HG02884 (cell line): ENCODE data around the gene SSU72.
"Not testable (repeated sequence)": the region's sequence is repeated elsewhere in the genome, so short reads cannot be mapped to it uniquely, and the experiment has no call there.

Source experiments
- ATAC-seq: cut with Tn5 transposase; IDR thresholded peaks from one replicate; pipeline ENCODE4 v1.9.1; 2021; ENCODE audit warnings: mild to moderate bottlenecking, moderate library complexity; ENCODE audit not compliant: unreplicated experiment

Gene SSU72

DNA sequence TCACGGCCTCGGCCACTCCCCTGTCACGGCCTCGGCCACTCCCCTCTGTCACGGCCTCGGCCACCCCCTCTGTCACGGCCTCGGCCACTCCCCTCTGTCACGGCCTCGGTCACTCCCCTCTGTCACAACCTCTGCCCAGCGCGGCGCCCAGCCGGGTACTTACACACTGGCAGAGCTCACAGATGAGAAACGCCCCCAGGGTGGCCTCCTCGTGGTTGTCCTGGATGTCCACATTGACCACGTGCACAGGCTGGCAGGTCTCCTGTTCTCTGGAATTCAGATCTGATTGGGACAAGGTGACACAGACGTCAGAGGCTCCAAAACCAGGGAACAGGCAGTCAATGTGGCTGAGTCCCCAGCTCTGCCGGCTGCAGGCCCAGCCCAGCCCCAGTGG lies 31.0 kb downstream of the SSU72 start:
- no peak for ATAC-seq

DNA sequence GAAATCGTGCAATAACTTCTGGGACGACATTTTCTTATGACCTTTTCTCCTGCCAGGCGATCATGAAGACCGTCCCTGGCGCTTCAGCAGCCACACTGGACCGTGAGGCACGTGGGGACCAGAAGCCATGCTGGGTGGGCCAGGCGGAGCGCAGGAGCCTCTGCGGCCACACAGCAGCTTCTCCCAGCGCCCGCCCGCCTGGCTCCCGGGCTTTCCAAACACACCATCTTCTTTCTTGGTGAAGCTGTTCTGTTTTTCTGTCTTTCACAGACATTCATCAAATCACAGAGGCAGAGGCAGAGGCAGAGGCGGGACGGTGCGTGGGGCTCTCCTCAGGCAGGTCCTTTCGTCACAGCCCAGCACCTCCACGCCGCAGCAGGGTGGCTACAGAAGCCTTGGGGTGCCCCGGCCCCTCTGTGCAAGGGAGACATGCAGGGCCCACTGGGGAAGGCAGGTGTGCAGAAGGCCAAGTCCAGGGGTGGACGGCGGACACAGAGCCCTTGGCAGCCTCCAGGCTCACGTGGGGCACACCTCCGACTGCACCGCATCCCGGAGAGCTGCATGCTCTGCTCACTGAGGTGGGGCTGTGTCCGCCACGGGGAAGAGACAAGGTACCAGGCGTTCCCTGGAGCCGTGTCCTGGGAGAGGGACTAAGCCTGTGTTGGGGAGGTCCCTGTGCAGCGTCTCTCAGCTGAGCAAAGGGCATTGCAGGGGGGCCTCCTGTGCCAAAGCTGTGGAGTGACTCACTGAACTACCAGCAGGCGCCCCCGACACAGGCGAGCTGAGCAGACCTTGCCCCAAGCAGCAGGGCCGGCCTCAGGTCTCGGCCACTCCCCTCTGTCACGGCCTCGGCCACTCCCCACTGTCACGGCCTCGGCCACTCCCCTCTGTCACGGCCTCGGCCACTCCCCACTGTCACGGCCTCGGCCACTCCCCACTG lies 31.6 kb downstream of the SSU72 start:
- ATAC-seq = no peak

DNA sequence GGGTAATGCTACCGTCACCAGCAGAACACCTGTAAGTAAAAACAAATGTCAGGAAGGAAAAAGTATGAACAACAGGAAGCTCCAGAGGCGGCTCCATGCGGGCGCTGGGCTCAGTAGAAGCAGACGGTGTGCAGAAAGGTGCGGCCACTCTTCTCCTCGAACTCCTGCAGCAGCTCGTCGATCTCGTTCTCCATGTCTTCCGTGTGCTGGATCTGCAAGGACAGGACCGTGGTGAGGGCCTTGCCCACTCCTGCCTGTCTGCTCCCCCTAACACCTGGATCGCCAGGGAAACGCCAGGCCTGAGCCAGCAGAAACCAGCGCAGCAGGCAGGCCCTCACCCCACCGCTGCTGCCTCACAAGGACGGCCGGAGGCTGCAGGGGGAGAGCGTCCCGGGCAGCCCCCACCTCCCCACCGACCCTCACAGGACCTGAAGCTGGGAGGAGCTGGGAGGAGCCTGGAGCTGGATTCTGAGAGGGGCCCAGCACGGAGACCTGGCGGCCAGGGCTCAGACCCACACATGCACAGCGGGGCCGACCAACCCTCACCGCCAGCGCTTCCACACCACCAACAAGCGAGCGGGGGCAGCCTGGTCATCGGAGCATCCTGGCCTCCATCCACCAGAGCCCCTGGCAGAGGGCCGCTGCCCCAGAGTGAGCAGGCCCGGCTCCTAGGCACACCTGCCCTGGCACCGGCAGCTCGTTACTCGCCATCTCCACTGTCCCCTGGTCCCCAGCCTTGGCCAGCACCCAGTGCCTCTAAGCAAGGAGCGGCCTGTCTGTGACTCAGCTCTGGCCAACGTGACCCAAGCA lies 32.5 kb downstream of the SSU72 start:
- no peak for ATAC-seq

DNA sequence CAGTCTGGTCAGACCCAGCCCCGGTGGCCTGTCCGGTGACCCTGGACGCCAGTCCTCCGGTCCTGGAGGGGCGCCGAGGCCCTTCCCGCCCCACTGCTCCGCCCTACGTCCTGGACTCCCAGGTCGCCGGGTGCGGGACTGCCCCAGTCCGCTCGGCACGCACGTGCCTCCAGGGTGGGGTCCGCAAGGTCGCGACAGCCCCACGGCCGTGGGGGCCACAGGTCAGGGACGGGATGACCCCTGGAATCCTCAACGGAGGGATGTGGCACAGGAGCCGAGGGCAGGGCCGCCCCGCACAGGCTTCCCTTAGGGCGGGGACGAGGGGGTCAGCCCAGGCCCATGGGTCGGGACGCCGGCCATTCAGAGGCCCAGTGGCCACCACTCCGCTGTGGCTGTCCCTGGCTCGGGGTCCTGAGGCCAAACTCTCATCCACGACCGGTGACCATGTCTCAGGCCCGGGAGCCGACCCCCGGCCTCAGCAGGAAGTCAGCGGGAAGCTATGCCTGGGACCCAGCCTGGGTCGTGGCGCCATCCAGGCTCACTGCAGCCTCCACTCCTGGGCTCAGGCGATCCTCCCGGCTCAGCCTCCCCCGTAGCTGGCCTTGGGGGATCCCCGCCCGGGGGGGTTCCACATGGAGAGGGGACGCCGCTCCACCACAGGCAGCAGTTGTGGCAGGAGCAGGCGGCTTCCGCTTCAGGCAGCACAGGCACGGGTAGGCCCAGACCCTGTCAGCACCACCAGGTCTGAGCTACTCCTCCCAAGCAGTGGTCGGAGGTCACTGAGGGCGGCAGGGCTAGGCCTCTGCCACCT lies 33.6 kb downstream of the SSU72 start:
- ATAC-seq = no peak

DNA sequence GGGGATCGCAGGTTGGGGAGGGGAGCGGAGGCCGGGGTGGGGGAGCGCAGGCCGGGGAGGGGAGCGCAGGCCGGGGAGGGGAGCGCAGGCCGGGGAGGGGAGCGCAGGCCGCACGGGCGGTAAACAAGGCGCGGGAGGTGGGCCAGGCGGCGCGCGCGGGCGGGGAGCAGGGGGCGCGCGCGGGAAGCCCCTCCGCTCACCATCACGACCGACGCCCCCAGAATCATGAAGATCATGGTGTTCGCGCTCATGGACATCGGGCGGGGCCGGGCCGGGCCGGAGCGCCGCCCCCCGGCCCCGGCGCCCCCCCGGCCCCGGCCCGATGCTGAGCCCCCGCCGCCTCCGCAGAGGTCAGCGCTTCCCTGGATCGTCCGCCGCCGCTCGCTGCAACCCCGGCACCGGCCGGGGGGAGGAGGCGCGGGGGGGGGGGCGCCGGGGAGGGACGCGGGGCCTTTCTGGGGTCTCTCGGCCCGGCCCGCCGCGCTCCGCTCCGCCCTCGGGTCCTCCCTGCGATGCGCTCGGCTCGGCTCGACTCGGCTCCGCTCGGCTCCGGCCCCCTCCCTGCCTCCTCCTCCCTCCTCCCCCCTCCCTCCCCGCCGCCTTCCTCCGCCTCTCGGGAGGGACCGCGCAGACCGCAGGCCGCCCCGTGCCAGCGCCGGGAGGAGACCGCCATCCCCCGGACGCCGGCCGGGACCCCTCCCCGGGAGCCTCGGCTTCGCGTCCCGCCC lies 34.4 kb downstream of the SSU72 start, which contains the start of gene TMEM240:
TMEM240 (minus strand) TSS at position 535 of the 728 bp plus-strand sequence; CDS start at position 257, 278 bp downstream.
- ATAC-seq = no peak

DNA sequence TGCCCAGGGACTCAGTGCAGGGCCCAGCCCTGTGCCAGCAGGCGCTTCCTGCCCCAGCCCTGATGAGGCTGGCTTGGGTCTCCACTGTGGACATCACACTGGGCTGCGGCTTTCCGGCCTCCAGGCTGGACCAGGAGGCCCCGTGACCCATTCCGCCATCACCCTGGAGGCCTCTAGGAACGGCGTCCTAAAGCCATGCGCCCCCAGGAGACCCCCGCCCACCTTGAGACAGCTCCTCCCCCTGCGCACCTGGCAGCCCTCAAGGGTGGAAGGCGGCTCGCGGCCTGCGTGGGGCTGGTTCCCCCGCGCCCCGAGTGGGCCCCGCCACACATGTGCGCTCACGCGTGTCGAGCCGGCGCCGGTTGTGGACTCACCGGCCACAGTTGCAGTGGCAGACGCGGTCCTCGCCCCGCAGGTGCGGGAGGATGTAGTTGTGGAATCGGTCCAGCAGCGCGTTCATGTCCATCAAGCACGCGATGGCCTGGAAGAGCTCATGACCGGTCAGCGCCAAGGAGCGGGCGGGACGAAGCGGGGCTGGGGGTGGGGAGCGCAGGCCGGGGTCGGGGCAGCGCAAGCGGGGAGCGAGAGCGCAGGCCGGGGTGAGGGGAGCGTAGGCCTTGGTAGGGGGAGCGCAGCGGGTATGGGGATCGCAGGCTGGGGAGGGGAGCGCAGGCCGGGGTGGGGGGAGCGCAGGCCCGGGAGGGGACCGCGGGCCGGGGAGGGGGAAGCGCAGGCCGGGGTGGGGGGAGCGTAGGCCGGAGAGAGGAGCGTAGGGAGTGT lies 35.2 kb downstream of the SSU72 start:
- ATAC-seq = no peak

DNA sequence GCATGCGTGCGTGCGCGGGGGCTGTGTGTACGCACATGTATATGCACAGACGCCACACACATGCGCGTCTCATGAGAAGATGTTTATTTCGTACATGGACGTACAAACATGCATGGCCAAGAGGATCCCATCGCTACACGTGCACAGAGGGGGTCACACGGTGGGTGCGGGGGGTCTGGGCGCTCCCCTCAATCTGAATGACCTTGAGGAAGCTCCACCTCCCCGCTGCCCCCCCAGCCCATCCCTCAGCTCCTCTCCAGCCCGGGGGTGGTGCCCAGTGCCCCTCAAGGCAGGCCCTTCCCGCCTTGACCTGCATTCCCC lies 35.7 kb downstream of the SSU72 start:
- no peak for ATAC-seq

DNA sequence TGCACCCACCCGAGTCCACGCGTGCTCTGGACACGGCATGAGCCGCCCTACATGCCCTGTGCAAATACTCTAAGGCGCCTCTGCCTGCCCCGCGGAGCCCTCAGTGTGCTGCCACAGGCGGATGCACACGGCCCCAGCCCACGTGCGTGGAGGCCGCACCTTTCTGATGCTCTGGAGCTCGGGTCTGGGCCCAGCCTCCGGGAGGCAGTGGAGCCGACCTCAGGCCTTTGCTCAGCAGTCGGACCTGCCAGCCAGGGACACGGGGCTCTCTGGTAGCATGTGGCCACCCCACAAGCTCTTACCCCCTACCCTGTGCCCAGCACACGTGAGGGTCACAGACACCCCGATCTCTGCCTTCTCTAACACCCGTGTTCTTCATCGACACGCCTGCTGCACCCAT lies 36.3 kb downstream of the SSU72 start:
- ATAC-seq = no peak

DNA sequence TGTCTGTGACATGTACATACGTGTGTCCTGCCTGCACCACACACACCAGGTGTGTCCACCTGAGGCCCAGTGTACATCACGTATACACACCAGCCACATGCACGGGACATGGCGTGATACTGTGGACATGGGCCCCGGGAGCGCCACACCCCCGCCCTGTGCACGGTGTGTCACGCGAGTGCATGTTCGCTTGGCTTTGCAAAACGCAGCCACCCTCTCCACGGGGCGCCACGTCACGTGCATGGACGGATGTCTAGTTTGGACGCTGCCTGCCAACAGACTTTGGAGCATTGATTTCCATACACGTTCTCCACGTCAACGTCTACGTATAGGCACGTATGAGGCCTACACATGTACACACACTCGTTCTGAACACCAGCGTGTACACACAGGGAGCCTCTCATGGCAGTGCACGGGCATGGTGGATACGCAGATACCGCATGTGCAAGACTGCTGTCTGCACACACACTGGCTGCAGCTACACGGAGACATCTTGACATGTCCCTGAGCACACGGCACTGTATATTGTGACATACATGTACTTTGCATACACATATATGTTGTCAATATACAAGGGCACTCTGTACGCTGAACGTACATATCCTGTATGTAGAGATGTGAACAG lies 36.9 kb downstream of the SSU72 start:
- ATAC-seq = no peak

DNA sequence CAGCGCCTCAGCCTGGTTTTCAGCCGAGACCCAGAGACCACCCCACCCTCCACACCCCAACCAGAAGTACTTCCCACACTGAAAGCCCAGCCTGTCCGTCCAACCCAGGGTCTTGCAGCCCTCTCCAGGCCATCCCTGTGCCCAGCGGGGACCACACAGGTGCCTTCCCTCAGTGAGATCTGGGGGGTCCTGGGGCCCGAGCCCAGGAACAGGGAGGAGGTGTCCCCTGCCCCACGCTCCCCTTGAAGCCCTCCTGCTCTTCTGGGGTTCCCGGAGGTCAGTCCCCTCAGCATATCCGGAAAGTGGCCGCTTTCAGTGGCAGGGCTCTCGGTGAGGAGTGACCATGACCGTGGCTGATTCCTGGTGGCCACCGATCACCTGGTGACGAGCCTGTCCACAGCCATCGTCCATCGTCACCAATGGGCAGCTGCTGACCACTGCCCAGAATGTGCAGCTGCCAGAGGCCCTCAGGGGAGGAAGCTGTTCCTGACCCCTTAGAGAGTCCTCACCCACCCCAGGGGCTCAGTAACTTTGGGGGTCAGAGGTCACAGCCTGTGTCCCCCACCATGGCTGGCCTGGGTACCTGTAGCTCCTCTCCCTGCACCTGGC lies 37.6 kb downstream of the SSU72 start:
- ATAC-seq = no peak

DNA sequence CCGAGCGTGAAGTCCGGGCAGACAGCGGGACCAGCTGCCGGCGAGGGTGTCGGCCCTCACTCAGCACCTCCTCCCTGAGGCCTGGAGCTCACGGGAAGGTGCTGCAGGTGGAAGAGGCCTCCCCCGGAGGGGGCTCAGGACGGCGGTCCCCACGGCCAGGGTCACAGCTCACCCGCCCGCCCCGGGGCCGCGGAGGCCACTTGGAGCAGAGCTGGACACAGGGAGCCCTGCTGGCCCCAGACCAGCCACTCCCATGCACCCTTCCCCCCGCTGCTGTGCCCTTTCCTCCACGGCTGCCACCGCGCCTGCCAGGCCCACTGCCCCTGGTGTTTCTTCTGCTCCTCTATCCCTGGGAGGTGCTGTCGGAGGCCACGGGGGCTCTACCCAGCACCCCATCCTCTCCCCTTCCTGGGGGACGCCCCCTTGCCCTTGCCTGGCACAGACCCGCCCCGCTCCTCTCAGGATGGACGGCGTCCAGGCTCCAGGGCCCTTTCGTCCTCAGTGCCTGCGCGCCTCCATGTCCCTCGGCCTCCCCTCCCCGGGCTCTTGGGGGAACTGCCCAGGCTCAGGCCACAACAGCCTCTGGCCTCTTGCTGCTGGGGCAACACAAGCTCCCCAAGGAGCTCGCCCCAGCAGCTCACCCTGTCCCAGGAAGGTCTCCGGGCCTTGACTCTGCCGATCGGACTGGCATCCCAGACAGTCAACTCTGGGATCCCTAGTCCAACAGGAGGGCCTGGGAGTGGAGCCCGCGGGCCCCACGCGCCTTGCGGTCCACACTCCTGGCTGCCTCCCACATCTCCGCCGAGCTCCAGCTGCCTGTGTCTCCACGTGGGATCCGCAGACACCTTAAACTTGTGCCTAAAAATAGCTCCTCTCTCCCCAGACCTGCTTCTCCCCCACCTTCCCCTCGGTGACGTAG lies 38.4 kb downstream of the SSU72 start:
- no peak for ATAC-seq

DNA sequence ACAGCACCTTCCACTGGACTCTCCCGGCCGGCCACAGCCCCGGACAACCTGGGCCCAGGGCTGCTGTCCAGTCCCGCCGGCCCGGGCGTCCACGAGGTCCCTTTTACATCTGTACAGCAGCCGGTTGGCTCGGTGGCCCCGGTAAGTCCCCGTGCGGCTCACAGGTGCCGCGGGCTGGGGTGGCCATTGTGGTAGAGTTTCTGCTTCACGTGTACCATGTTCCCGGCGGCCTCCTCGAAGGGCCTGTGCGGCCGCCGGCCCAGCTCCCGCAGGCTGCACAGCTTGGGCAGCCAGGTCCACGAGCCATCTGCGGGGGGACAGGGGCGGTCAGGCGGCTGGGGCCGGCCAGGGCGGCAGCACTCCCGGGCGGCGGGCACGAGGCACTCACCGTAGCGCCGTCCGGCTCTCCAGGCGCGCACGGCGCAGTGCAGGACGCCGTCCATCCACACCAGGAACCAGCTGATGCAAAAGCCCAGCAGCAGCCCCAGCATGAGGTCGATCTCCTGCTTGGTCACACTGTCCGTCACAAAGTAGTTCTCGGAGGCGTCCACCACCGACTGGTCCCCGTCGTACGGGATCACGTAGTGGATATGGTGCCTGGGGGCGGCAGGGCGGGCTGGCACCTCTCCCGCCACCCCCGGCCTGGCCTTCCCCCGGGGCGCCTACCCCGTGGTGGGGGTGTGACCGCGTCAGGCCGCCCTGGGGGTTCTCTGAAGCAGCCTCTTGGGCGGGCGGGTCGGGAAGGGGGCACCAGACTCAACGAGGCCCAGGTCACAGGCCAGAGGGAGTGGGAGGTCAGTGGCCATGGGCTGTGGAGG lies 39.3 kb downstream of the SSU72 start:
- ATAC-seq = no peak

DNA sequence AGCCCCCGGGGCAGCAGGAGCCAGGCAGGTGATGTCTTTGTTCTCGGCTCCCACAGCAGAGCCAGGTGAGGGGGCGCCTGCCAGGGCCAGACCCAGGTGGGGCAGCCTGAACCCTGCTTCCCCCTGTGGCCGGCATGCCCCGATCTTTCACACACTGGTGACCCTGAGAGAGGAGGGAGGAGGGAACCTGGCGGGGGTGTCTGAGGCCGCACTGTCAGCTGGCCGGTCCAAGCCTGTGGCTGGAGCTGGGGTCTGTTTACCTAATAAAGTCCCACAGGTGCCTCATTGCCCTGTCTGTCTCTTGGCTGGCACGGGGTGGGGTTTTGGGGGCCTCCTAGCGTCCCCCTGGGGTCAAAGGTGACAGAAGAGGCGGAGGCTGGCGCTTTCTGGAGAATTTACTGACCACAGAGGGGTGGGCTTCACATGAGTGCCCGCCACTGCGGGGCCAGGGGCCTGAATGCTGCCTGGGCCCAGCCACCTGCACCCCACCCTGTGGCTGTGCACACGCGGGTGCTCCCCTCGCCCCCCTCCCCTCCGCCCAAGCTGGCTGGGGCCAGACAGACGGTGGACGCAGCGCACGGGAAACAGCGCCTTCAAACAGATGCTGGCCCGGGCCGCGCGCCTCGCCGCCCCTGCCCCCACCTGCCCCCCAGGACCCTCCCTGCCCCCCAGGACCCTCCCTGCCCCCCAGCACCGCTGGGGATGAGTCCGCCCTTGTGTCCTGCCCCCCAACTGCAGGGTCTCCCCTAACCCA lies 40.1 kb downstream of the SSU72 start:
- no peak for ATAC-seq

DNA sequence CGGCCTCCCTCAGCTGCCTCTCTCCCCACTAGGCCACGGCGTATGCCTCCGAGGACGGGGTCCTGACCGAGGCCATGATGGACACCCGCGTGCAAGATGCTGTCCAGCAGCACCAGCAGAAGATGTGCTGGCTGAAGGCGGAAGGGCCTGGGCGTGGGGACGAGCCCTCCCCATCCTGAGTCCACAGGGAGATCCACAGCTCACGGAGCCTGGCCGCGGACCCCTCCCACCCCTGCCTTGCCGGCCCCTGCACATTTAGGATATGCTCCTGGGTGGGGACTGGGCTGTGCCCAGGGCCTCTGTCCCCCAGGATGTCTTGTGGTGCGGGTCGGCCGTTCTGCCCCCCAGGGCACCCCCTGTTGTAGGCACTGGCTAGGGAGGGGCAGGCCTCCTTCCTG lies 40.8 kb downstream of the SSU72 start:
- ATAC-seq = not testable (repeated sequence)

DNA sequence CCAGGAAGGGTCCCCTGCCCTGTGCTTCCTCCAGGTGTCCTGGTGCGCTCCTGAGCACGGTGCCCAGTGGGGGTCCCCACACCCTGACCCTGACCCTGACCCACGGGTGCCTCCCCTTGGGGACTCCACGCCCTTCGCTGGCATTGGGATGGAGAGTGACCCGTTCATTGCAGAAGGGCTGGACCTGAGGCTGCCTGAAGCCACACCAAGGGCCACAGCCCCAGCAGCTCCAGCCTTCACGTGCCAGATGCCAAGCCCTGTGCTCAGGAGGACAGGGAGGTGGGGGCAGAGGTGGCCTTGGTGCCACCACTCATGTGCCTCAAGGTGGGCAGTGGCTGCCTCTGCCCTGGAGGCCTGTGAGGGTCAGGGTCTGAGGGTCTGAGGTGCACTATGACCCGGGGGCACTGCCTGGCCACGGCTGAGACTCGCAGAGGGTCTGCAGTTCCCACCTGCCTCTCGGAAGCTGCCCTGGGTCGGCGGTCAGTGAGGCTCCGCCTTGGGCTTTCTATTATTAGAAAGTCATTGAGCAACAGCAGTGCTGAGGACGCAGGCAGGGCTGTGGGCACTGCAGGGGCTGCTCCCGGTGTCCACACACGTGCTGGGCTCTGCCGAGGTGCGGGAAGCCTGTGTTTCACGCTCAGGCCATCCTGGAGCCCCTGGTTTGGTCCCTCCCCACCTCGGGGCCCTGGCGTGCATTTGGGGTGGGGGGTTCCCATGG lies 41.3 kb downstream of the SSU72 start:
- ATAC-seq = not testable (repeated sequence)

DNA sequence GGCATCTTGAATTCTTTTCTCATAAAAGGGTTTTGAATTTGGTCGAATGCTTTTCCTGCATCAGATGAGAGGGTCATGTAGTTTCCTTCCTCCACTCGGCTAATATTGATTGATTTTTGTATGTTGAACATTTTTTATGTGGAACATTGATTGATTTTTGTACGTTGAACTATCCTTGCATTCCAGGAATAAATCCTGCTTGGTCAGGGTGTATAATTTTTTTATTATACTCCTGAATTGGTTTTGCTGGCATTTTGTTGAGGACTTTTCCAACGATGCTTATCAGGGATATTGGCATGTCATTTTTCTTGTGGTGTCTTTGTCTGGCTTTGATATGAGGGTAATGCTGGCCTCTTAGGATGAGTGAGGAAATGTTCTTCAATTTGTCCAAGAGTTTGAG lies 42.7 kb downstream of the SSU72 start:
- no peak for ATAC-seq
